Mucosa of rectum (tissue), 2 donors: ENCODE results near the gene NKPD1.

ENCODE experiments used
- H3K27ac ChIP-seq, 2 donors: one replicate each; pipeline ENCODE4 v1.7.0; 2013; ENCODE audit warnings: inconsistent platforms in 2 of 2, low read depth in 2 of 2, low read length in 2 of 2
- H3K27me3 ChIP-seq, 2 donors: one replicate each; pipeline ENCODE4 v1.7.0; 2013; ENCODE audit warnings: low read length in 2 of 2; ENCODE audit not compliant: control insufficient read depth in 2 of 2, insufficient read depth in 2 of 2
- H3K36me3 ChIP-seq, 2 donors: one replicate each; pipeline ENCODE4 v1.7.0; 2013; ENCODE audit warnings: low read length in 2 of 2; ENCODE audit not compliant: control insufficient read depth in 2 of 2, insufficient read depth in 2 of 2
- H3K4me1 ChIP-seq, 2 donors: one replicate each; pipeline ENCODE4 v1.7.0; 2013; ENCODE audit warnings: low read length in 2 of 2, mild to moderate bottlenecking in 1 of 2; ENCODE audit not compliant: control insufficient read depth in 2 of 2, insufficient read depth in 2 of 2
- H3K4me3 ChIP-seq, 2 donors: one replicate each; pipeline ENCODE4 v1.7.0; 2013; ENCODE audit warnings: low read length in 2 of 2
- H3K9ac ChIP-seq, 2 donors: one replicate each; pipeline ENCODE4 v1.7.0; 2013; ENCODE audit warnings: low read length in 2 of 2, low read depth in 1 of 2, mild to moderate bottlenecking in 1 of 2
- H3K9me3 ChIP-seq, 2 donors: one replicate each; pipeline ENCODE4 v1.7.0; 2013; ENCODE audit warnings: low read length in 2 of 2; ENCODE audit not compliant: control insufficient read depth in 2 of 2
- donor health status: healthy.
- donor health status: Normal muscosa, but diverticular disease.

The NKPD1 gene

DNA sequence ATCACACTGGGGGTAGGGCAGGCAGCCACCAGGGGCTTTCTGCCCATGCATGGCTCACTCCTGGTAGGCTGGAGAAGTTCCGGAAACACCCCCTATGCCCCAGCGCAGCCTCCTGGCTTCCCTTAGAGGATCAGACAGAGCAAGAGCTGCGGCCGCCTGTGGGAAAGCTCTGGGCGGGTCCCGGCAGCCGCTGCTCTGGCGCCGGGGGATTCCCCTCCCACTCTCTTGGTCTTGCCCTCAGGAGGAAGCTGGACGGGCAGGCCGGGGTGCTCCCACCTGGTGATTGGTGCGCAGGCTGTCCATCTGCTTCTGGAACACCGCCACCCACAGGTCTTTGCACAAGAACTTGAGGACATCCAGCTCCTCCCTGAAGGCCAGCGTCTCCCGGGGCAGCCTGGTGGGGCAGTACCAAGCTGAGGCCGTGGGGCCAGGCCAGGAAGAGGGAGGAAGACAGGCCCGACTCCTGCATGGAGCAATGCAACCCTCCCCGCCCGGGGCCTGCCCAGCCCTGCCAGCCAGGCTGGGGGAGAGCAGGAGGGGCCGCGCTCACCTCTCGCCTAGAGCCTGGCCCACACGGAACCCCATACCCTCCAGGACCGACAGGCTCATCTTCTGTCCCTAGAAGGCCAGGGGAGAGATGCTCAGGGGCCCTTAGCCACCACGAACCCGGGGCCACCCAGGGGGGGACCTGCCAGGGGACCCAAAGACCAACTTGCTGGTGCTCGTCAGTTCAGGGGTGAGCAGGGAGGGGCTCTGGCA is 4.0 kb upstream of the NKPD1 start:
- Histone ChIP-seq H3K27me3 (peaks cover 3 to 16% of the 10 kb centered on the region in 2 donors), H3K4me3 (peak overlapping the region in 1 of 2 donors; percentile 15), H3K36me3 (no peaks in the 10 kb centered on the region), H3K27ac (no peak overlapping the region), H3K9ac (no peak overlapping the region), H3K9me3 (no peaks in the 10 kb centered on the region), H3K4me1 (peaks cover 13 to 18% of the 10 kb centered on the region in 2 donors)

DNA sequence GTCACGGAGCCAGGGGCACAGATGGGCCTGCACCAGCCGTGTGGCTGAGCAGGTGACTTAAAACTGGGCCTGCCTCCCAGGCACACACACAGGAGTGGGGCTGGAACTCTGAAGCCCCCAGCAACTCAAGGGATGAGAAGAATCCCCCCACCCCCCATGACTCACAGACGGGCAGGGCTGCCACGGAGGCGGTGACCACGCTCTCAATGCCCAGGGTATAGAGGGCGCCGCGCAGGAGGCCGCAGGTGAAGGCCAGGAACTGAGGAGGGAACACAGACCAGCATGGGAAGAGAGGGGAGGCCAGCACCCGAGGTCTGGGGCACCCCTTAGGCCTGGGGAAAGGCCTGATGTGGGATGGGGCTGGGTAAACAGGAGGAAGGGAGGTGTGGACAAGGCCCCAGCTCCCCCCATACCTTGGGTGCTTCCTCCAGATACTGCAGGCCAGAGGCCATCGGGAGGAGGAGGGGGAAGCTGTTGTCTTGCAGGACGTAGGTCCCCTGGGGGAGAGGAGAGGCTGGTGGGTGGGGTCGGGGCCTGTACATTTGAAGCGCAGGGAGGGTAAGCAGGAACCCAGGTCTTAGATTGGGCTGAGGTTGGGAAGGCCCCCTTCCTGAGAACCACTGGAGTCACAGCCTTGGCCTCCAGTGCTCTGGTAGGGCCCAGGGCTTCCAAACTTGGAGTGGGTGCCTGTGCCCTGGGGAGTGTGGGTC is 3.1 kb upstream of the NKPD1 start:
- Histone ChIP-seq H3K36me3 (no peaks in the 10 kb centered on the region), H3K9ac (no peak overlapping the region), H3K4me1 (peaks cover 13 to 18% of the 10 kb centered on the region in 2 donors), H3K27me3 (peaks cover 6 to 16% of the 10 kb centered on the region in 2 donors), H3K9me3 (no peaks in the 10 kb centered on the region), H3K4me3 (peak overlapping the region in 1 of 2 donors; percentile 15), H3K27ac (no peak overlapping the region)

DNA sequence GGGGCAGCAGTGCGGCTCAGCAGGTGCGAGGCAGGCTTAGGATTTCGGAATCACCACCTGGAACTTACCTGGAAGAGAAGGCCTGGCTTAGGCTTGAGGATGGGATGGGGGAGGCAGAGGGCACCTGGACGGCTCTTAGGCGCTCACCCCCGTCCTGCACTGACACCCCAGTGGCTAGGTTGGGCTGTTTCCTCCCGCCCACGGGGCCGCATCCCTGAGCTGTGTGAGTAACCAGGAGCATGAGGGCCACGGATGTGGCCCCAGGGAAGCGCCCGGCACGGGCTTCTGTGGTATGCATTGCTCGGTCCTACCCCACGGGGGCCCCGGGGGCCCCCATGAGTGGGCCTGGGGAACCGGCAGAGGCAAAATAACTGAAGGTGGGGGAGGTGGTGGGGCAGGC is 2.4 kb upstream of the NKPD1 start:
- Histone ChIP-seq H3K9me3 (no peaks in the 10 kb centered on the region), H3K36me3 (no peaks in the 10 kb centered on the region), H3K4me3 (no peak overlapping the region), H3K9ac (no peak overlapping the region), H3K27me3 (peaks cover 7 to 20% of the 10 kb centered on the region in 2 donors), H3K4me1 (peaks cover 13 to 18% of the 10 kb centered on the region in 2 donors), H3K27ac (no peak overlapping the region)

DNA sequence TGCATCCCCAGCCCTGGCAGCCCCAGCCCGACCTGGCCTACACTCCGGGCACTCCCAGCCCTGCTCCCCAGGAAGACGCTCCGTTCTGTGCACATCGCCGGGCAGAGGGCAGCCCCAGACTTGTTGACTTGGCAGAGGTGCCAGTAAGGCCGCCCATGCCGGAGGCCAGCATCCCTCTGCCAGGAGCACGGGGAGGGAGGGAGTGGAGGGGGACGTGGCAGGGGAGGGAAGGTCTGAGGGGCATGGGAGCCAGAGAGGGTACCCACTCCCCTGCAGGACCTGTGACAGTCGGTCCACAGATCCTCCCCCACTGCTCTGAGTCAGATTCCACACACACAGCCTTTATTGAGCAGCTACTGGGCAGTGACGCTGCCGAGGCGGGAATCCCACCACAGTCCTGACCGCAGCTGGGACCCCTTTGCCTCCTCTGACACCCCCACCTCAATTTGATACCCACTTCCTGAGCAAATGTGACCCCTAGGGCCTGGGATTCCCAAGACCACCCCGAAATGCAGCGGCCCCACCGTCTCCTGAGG is 1.9 kb upstream of the NKPD1 start:
- Histone ChIP-seq H3K27me3 (peaks cover 9 to 24% of the 10 kb centered on the region in 2 donors), H3K9ac (no peak overlapping the region), H3K36me3 (no peaks in the 10 kb centered on the region), H3K4me3 (no peak overlapping the region), H3K27ac (no peak overlapping the region), H3K4me1 (peaks cover 13 to 18% of the 10 kb centered on the region in 2 donors), H3K9me3 (no peaks in the 10 kb centered on the region)

DNA sequence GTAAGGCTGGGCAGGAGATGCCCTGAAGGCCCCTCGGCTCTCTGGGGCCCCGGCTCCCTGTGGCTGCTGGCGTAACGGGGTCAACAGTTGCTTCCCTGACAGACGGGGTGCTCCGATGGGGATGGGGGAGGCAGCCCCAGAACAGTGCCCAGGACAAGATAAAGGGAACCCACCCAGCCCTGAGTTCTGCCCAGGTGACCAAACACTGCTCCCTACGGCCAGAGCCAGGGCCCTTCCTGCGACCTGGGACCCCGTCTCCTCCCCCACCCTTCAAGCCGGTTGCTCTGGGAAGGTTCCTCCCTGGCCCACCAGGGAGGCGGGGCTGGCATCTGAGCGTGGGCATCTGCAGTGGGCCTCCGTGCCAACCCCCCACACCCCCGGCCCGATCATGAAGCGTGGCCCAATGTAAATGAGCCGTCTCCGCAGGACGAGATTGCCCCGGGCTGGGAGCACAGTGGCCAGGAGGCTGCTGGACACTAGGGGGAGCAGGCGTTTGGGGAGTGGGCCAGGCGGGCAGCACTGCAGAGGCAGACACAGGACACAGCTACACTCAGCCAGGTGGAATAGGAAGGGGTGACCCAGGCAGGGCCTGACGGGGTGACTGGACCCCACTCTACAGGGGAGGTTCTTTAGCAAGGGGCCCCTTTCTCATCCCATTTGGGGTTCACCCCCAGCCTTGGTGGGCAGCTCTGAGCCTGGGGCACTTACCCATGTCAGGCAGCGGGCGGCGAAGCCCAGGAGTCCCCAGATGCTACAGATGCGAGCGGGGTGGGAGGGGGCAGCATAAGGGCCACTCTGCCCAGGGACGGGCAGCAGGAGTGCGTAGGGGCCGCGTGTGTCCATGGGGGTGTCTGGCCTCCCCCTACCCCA is 1.2 kb upstream of the NKPD1 start:
- H3K36me3 ChIP-seq, result no peaks in the 10 kb centered on the region
- peaks cover 9 to 24% of the 10 kb centered on the region in 2 donors for H3K27me3 ChIP-seq
- no peaks in the 10 kb centered on the region for H3K9me3 ChIP-seq
- no peak overlapping the region for H3K9ac ChIP-seq
- peaks cover 14 to 18% of the 10 kb centered on the region in 2 donors for H3K4me1 ChIP-seq
- H3K27ac ChIP-seq, result no peak overlapping the region
- no peak overlapping the region for H3K4me3 ChIP-seq

DNA sequence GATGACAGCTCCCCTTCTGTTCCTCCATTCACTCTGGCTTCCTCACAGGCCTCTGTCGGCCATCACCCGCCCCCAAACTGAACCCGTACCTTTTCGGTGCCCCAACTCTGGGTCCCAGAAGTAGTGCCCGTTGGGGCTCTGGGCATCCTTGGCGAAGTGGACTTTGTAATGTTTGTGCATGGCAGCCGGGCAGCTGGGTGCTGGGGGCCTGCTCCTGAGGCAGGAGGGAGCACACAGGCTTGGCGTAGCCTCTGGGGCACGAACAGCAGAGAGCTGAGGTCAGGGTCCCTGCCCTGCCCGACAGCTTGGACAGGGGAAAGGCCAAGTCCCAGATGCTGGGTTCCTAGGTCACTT is 834 bp downstream of the NKPD1 start:
- H3K4me3 ChIP-seq, result no peak overlapping the region
- H3K36me3 ChIP-seq, result no peaks in the 10 kb centered on the region
- peaks cover 9 to 24% of the 10 kb centered on the region in 2 donors for H3K27me3 ChIP-seq
- no peaks in the 10 kb centered on the region for H3K9me3 ChIP-seq
- peaks cover 16 to 18% of the 10 kb centered on the region in 2 donors for H3K4me1 ChIP-seq
- H3K27ac ChIP-seq, result no peak overlapping the region
- H3K9ac ChIP-seq, result no peak overlapping the region

DNA sequence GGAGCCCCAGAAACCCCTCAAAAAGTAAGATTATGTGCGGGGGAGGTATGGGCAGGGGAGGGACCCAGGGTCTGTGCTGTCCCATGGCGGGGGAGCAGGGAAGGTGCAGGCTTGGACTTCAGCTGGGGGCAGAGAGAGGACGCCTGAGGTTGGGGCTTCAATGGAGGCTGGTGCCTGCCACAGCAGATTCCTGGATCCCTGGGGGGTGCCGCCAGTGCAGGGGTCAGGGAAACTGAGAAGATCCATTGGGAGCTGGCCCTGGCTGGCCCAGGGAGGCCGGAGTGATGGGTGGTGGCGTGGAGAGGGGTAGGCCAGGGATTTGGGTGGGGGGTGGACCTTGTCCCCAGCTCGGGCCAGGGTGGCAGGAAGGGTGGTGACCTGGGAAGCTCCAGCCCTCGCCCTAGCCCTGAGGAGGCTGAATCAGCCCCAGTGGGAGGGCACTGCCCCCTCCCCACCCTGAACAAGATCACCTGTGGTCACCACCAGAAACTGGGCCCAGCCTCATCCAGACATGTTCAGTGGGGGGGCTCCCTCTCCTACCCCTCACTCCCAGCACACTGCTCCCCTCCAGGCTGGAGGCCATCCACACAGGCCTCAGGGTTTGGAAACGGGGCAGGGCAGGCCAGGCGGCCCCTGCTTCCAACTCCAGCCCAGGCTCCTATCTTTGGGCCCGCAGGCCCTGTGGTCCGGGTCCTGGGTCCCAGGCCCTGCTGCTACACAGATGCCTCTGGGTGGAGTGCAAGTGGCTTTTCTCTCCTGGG is 1.4 kb downstream of the NKPD1 start:
- no peaks in the 10 kb centered on the region for H3K9me3 ChIP-seq
- no peaks in the 10 kb centered on the region for H3K36me3 ChIP-seq
- no peak overlapping the region for H3K4me3 ChIP-seq
- peaks cover 11 to 16% of the 10 kb centered on the region in 2 donors for H3K4me1 ChIP-seq
- peaks cover 11 to 25% of the 10 kb centered on the region in 2 donors for H3K27me3 ChIP-seq
- H3K27ac ChIP-seq, result no peak overlapping the region
- H3K9ac ChIP-seq, result no peak overlapping the region

DNA sequence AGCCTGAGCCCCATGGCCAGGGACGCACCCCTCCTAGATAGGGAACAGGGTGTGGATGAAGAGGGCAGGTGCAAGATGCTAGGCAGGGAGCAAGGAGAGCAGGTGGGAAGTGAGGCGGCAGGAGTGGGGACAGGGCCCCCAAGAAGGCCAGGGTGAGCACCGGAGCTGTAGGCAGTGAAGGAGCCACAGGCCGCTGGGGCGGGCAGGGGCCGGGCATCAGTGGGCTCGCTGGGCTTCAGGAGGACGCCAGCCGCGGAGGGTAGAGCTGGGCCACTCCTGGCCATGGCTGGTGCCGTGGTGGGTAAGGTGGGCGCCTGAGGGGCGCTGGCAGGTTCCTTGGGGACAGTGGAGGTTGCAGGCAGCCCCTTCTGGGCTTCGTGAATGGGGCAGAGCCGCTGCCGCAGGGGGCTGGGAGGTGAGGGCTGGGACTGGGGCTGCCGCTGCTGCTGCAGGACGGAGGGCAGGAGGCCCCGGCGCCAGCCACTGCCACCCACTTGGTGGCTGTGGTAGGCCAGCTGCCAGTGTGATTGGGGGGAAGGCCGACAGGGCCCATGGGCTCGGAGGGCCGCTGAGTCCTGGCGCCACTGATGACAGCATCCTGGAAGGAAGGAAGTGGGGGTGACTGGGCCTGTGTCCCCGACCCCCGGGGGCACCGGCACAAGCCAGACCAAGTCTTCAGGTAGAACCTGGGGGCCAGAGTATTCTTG is 2.1 kb downstream of the NKPD1 start:
- Histone ChIP-seq H3K9ac (no peak overlapping the region), H3K36me3 (no peaks in the 10 kb centered on the region), H3K9me3 (no peaks in the 10 kb centered on the region), H3K27ac (no peak overlapping the region), H3K4me1 (peaks cover 11% of the 10 kb centered on the region in 2 donors), H3K27me3 (peaks cover 14 to 32% of the 10 kb centered on the region in 2 donors), H3K4me3 (no peak overlapping the region)

DNA sequence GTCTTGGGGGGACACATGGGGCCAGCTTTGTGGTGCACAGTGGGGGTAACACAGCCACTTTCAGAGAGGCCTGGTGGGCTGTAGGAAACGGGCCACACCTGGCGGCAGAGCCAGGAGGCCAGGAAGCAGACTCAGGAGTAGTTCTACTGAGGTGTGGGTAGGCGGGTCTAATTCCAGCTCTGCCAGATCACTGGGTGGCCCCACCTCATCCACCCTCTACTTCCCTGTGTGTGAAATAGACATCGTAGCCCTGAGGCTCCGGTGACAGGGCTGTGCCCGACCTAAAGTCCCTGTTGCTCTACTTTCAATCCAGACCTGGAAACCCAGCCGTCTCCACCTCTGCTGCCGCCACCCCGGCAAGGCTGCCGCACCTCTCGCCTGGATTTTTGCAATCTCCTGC is 4.0 kb downstream of the NKPD1 start:
- H3K27ac ChIP-seq, result no peak overlapping the region
- H3K4me1 ChIP-seq, result peaks cover 24 to 29% of the 10 kb centered on the region in 2 donors
- H3K4me3 ChIP-seq, result no peak overlapping the region
- no peaks in the 10 kb centered on the region for H3K9me3 ChIP-seq
- peaks cover 15 to 51% of the 10 kb centered on the region in 2 donors for H3K27me3 ChIP-seq
- no peak overlapping the region for H3K9ac ChIP-seq
- no peaks in the 10 kb centered on the region for H3K36me3 ChIP-seq
